HUES6 (cell line): ENCODE results near the gene SMARCD3.

Experiments used
- H3K27ac ChIP-seq: 2 replicates; pipeline ENCODE4 v1.7.0; 2013; ENCODE audit warnings: low read depth, mild to moderate bottlenecking, low read length, inconsistent platforms
- H3K27me3 ChIP-seq: 2 replicates; pipeline ENCODE4 v1.6.1; 2013; ENCODE audit warnings: low read length; ENCODE audit not compliant: control insufficient read depth, insufficient read depth
- H3K36me3 ChIP-seq: 2 replicates; pipeline ENCODE4 v1.6.1; 2013; ENCODE audit warnings: low read length; ENCODE audit not compliant: control insufficient read depth, insufficient read depth
- H3K4me1 ChIP-seq: 2 replicates; pipeline ENCODE4 v1.6.1; 2013; ENCODE audit warnings: low read length; ENCODE audit not compliant: control insufficient read depth, insufficient read depth
- H3K4me3 ChIP-seq: 2 replicates; pipeline ENCODE4 v1.5.1; 2013; ENCODE audit warnings: low read depth, low read length
- H3K9ac ChIP-seq: one replicate; pipeline ENCODE4 v1.6.1; 2013; ENCODE audit warnings: mild to moderate bottlenecking, low read length
- H3K9me3 ChIP-seq: 2 replicates; pipeline ENCODE4 v1.6.1; 2013; ENCODE audit warnings: low read depth, low read length; ENCODE audit not compliant: control insufficient read depth, insufficient read depth

Gene SMARCD3

GRCh38 chr7:151240942-151241754 is 7.3 kb downstream of the SMARCD3 start:
- Histone ChIP-seq H3K36me3 (peaks cover 32% of the 10 kb centered on the region), H3K4me3 (no peak overlapping the region), H3K9ac (no peak overlapping the region), H3K9me3 (no peaks in the 10 kb centered on the region), H3K4me1 (peaks cover 17% of the 10 kb centered on the region), H3K27me3 (peaks cover 15% of the 10 kb centered on the region), H3K27ac (no peak overlapping the region)

- Histone ChIP-seq H3K9me3 (no peaks in the 10 kb centered on the region), H3K9ac (no peak overlapping the region), H3K36me3 (peaks cover 38% of the 10 kb centered on the region), H3K4me3 (no peak overlapping the region), H3K27ac (no peak overlapping the region), H3K27me3 (peaks cover 9% of the 10 kb centered on the region), H3K4me1 (peaks cover 16% of the 10 kb centered on the region)
These were observed 8.0 kb downstream of the SMARCD3 start for GRCh38 chr7:151240536-151240935.

- peaks cover 6% of the 10 kb centered on the region for H3K27me3 ChIP-seq
- H3K4me1 ChIP-seq = peaks cover 16% of the 10 kb centered on the region
- H3K9me3 ChIP-seq = no peaks in the 10 kb centered on the region
- no peak overlapping the region for H3K27ac ChIP-seq
- peaks cover 44% of the 10 kb centered on the region for H3K36me3 ChIP-seq
- H3K4me3 ChIP-seq = no peak overlapping the region
- no peak overlapping the region for H3K9ac ChIP-seq
These were observed 8.5 kb downstream of the SMARCD3 start for GRCh38 chr7:151239837-151240459.

GRCh38 chr7:151238924-151239836 is 9.3 kb downstream of the SMARCD3 start:
- no peak overlapping the region for H3K9ac ChIP-seq
- H3K36me3 ChIP-seq = peaks cover 51% of the 10 kb centered on the region

DNA sequence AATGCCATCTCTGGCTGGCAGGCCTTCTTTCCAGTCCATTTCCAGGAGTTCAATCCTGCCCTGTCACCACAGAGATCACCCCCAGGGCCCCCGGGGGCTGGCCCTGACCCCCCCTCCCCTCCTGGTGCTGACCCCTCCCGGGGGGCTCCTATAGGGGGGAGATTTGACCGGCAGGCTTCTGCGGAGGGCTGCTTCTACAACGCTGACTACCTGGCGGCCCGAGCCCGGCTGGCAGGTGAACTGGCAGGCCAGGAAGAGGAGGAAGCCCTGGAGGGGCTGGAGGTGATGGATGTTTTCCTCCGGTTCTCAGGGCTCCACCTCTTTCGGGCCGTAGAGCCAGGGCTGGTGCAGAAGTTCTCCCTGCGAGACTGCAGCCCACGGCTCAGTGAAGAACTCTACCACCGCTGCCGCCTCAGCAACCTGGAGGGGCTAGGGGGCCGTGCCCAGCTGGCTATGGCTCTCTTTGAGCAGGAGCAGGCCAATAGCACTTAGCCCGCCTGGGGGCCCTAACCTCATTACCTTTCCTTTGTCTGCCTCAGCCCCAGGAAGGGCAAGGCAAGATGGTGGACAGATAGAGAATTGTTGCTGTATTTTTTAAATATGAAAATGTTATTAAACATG is 10.2 kb downstream of the SMARCD3 start:
- peaks cover 53% of the 10 kb centered on the region for H3K36me3 ChIP-seq

More at GRCh38 chr7:151238924-151239836, 9.3 kb downstream of the SMARCD3 start:
- Histone ChIP-seq H3K4me1 (peaks cover 9% of the 10 kb centered on the region), H3K27ac (no peak overlapping the region), H3K4me3 (no peak overlapping the region), H3K27me3 (no peaks in the 10 kb centered on the region; the same call in 1 of the 2 replicates), H3K9me3 (no peaks in the 10 kb centered on the region)

DNA sequence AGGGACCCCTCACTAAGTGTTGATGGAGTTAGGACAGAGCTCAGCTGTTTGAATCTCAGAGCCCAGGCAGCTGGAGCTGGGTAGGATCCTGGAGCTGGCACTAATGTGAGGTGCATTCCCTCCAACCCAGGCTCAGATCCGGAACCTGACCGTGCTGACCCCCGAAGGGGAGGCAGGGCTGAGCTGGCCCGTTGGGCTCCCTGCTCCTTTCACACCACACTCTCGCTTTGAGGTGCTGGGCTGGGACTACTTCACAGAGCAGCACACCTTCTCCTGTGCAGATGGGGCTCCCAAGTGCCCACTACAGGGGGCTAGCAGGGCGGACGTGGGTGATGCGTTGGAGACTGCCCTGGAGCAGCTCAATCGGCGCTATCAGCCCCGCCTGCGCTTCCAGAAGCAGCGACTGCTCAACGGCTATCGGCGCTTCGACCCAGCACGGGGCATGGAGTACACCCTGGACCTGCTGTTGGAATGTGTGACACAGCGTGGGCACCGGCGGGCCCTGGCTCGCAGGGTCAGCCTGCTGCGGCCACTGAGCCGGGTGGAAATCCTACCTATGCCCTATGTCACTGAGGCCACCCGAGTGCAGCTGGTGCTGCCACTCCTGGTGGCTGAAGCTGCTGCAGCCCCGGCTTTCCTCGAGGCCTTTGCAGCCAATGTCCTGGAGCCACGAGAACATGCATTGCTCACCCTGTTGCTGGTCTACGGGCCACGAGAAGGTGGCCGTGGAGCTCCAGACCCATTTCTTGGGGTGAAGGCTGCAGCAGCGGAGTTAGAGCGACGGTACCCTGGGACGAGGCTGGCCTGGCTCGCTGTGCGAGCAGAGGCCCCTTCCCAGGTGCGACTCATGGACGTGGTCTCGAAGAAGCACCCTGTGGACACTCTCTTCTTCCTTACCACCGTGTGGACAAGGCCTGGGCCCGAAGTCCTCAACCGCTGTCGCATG is 11.0 kb downstream of the SMARCD3 start:
- Histone ChIP-seq H3K4me3 (no peak overlapping the region), H3K27ac (no peak overlapping the region), H3K9me3 (no peaks in the 10 kb centered on the region), H3K4me1 (peaks cover 8% of the 10 kb centered on the region), H3K9ac (no peak overlapping the region), H3K36me3 (peaks cover 53% of the 10 kb centered on the region), H3K27me3 (no peaks in the 10 kb centered on the region)

More for the DNA sequence above, 10.2 kb downstream of the SMARCD3 start:
- Histone ChIP-seq H3K27me3 (no peaks in the 10 kb centered on the region), H3K9me3 (no peaks in the 10 kb centered on the region), H3K9ac (no peak overlapping the region), H3K4me1 (peaks cover 10% of the 10 kb centered on the region), H3K4me3 (no peak overlapping the region), H3K27ac (no peak overlapping the region)

DNA sequence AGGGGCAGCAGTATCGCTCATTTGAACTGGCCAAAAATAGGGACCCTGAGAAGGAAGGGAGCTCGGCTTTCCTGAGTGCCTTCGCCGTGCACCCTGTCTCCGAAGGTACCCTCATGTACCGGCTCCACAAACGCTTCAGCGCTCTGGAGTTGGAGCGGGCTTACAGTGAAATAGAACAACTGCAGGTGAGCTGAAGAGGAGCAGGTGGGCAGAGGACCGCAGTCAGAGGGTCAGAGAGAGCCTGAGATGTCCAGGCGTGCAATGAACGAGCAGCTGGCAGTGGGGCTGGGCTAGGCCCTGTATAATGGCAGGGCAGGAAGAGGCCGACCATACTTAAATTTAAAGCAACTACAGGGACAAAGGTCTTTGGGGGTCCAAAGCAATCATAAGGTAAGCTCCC is 12.1 kb downstream of the SMARCD3 start:
- Histone ChIP-seq H3K4me1 (peaks cover 13% of the 10 kb centered on the region), H3K27ac (no peak overlapping the region), H3K36me3 (peaks cover 50% of the 10 kb centered on the region), H3K27me3 (no peaks in the 10 kb centered on the region), H3K9ac (no peak overlapping the region), H3K4me3 (no peak overlapping the region), H3K9me3 (no peaks in the 10 kb centered on the region)

DNA sequence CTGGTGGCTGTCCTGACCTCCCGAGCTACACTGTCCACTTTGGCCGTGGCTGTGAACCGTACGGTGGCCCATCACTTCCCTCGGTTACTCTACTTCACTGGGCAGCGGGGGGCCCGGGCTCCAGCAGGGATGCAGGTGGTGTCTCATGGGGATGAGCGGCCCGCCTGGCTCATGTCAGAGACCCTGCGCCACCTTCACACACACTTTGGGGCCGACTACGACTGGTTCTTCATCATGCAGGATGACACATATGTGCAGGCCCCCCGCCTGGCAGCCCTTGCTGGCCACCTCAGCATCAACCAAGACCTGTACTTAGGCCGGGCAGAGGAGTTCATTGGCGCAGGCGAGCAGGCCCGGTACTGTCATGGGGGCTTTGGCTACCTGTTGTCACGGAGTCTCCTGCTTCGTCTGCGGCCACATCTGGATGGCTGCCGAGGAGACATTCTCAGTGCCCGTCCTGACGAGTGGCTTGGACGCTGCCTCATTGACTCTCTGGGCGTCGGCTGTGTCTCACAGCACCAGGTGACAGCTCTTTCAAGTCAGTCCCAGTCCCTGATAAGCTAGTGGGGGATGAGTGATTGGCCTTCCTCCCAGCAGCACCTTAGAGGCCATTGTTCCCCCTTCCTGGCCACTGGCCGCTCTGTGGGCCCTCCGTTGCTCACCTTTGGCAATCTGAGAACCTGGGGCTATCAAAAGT is 13.3 kb downstream of the SMARCD3 start:
- Histone ChIP-seq H3K27me3 (no peaks in the 10 kb centered on the region), H3K27ac (no peak overlapping the region), H3K36me3 (peaks cover 50% of the 10 kb centered on the region), H3K4me3 (no peak overlapping the region), H3K4me1 (peaks cover 13% of the 10 kb centered on the region), H3K9me3 (no peaks in the 10 kb centered on the region), H3K9ac (no peak overlapping the region)

DNA sequence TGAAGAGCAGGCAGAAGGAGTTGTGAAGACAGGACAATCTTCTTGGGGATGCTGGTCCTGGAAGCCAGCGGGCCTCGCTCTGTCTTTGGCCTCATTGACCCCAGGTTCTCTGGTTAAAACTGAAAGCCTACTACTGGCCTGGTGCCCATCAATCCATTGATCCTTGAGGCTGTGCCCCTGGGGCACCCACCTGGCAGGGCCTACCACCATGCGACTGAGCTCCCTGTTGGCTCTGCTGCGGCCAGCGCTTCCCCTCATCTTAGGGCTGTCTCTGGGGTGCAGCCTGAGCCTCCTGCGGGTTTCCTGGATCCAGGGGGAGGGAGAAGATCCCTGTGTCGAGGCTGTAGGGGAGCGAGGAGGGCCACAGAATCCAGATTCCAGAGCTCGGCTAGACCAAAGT is 14.7 kb downstream of the SMARCD3 start:
- H3K9me3 ChIP-seq = no peaks in the 10 kb centered on the region
- peak overlapping the region; percentile 93 for H3K9ac ChIP-seq
- peak overlapping the region; percentile 81 for H3K4me3 ChIP-seq
- H3K27me3 ChIP-seq = no peaks in the 10 kb centered on the region
- H3K4me1 ChIP-seq = peaks cover 13% of the 10 kb centered on the region
- peaks cover 40% of the 10 kb centered on the region for H3K36me3 ChIP-seq
- no peak overlapping the region for H3K27ac ChIP-seq
